Astrocyte (in vitro differentiated cells and primary cell): ENCODE results near the gene SMIM45.
A peak's percentile ranks its signal among the peaks of the same experiment; 100 is the strongest.

Experiments used
- DNase-seq: peaks from one replicate; pipeline ENCODE4 v3.0.0-alpha.2; 2010; ENCODE audit warnings: low read depth
- FAIRE-seq: peaks from 2 replicates; lab custom pipeline; 2011; peaks lifted over from hg19 to GRCh38; lab: Jason Lieb, UNC
- H2AFZ ChIP-seq: 2 replicates; pipeline ENCODE4 v1.6.0; 2012; ENCODE audit warnings: low read depth, low read length, inconsistent platforms
- H3K27ac ChIP-seq: 2 replicates; pipeline ENCODE4 v1.5.1; 2011; ENCODE audit warnings: low read depth, low read length, inconsistent platforms
- H3K27me3 ChIP-seq: 2 replicates; pipeline ENCODE4 v1.6.0; 2011; ENCODE audit warnings: low read length, inconsistent platforms; ENCODE audit not compliant: insufficient read depth
- H3K36me3 ChIP-seq: 2 replicates; pipeline ENCODE4 v1.5.1; 2011; ENCODE audit warnings: low read length, inconsistent platforms; ENCODE audit not compliant: insufficient read depth
- H3K4me1 ChIP-seq: 2 replicates; pipeline ENCODE4 v1.5.1; 2011; ENCODE audit warnings: low read length, inconsistent platforms; ENCODE audit not compliant: insufficient read depth
- H3K4me2 ChIP-seq: 2 replicates; pipeline ENCODE4 v1.6.0; 2012; ENCODE audit warnings: low read length, inconsistent platforms
- H3K4me3 ChIP-seq: 2 replicates; pipeline ENCODE4 v1.5.1; 2011; ENCODE audit warnings: low read depth, mild to moderate bottlenecking, low read length, inconsistent platforms; ENCODE audit not compliant: insufficient read depth
- H3K79me2 ChIP-seq: 2 replicates; pipeline ENCODE4 v1.6.0; 2012; ENCODE audit warnings: mild to moderate bottlenecking, low read length, inconsistent platforms; ENCODE audit not compliant: insufficient read depth
- H3K9ac ChIP-seq: 2 replicates; pipeline ENCODE4 v1.6.0; 2012; ENCODE audit warnings: mild to moderate bottlenecking, low read length, inconsistent platforms
- H3K9me3 ChIP-seq: 2 replicates; pipeline ENCODE4 v1.5.1; 2012; ENCODE audit warnings: low read depth, mild to moderate bottlenecking, low read length, inconsistent platforms; ENCODE audit not compliant: insufficient read depth
- H4K20me1 ChIP-seq: 2 replicates; pipeline ENCODE4 v1.6.0; 2012; ENCODE audit warnings: low read length, inconsistent platforms; ENCODE audit not compliant: insufficient read depth
- H3K27ac Mint-ChIP-seq: one replicate; pipeline ENCODE4 v1.8.0; 2021; ENCODE audit warnings: mild to moderate bottlenecking, mixed read lengths; ENCODE audit not compliant: unreplicated experiment
- H3K27me3 Mint-ChIP-seq: one replicate; pipeline ENCODE4 v1.8.0; 2021; ENCODE audit warnings: low read depth, mixed read lengths; ENCODE audit not compliant: unreplicated experiment
- H3K36me3 Mint-ChIP-seq: one replicate; pipeline ENCODE4 v1.8.0; 2021; ENCODE audit warnings: low read depth, mixed read lengths; ENCODE audit not compliant: unreplicated experiment
- H3K4me1 Mint-ChIP-seq: one replicate; pipeline ENCODE4 v1.8.0; 2021; ENCODE audit warnings: low read depth, mixed read lengths; ENCODE audit not compliant: unreplicated experiment
- H3K4me3 Mint-ChIP-seq: one replicate; pipeline ENCODE4 v1.8.0; 2021; ENCODE audit warnings: mild to moderate bottlenecking, moderate library complexity, mixed read lengths; ENCODE audit not compliant: unreplicated experiment
- H3K9me3 Mint-ChIP-seq: one replicate; pipeline ENCODE4 v1.8.0; 2021; ENCODE audit warnings: mild to moderate bottlenecking, mixed read lengths; ENCODE audit not compliant: unreplicated experiment
- CTCF ChIP-seq: IDR thresholded peaks from 2 replicates; pipeline ENCODE4 v1.5.1; 2011; ENCODE audit warnings: low read depth, mild to moderate bottlenecking, inconsistent platforms, low read length, moderate library complexity; ENCODE audit not compliant: insufficient read depth
- EZH2 ChIP-seq: IDR thresholded peaks from 2 replicates; pipeline ENCODE4 v1.6.1; 2012; ENCODE audit warnings: mild to moderate bottlenecking, low read length, inconsistent platforms; ENCODE audit not compliant: insufficient read depth

SMIM45 gene

GRCh38 chr22:41975299-41976069, 23.5 kb downstream of the SMIM45 start:
- peaks cover 4% of the 10 kb centered on the region for H3K4me1 ChIP-seq
- H3K79me2 ChIP-seq = no peaks in the 10 kb centered on the region
- FAIRE-seq = no peak
- H3K27me3 ChIP-seq = peaks cover 39% of the 10 kb centered on the region
- H2AFZ ChIP-seq = no peak overlapping the region
- H3K9ac ChIP-seq = no peak overlapping the region
- Mint-ChIP-seq H3K27ac (no peak overlapping the region), H3K4me1 (peaks cover 3% of the 10 kb centered on the region), H3K4me3 (peak overlapping the region; percentile 83), H3K36me3 (no peaks in the 10 kb centered on the region), H3K27me3 (peaks cover 68% of the 10 kb centered on the region), H3K9me3 (peaks cover 4% of the 10 kb centered on the region)
- H4K20me1 ChIP-seq = no peaks in the 10 kb centered on the region
- H3K4me2 ChIP-seq = no peak overlapping the region
- no peak overlapping the region for H3K4me3 ChIP-seq
- no peaks in the 10 kb centered on the region for H3K36me3 ChIP-seq
- no peak for DNase-seq
- H3K9me3 ChIP-seq = no peaks in the 10 kb centered on the region
- H3K27ac ChIP-seq = no peak overlapping the region
- TF ChIP-seq CTCF (no peak), EZH2 (no peak)

- H3K79me2 ChIP-seq = no peaks in the 10 kb centered on the region
- peak overlapping the region; percentile 23 for H3K4me3 ChIP-seq
- no peak overlapping the region for H2AFZ ChIP-seq
- H3K27me3 ChIP-seq = peaks cover 38% of the 10 kb centered on the region
- H3K9me3 Mint-ChIP-seq = peaks cover 4% of the 10 kb centered on the region
- no peak overlapping the region for H3K27ac ChIP-seq
- H3K36me3 Mint-ChIP-seq = no peaks in the 10 kb centered on the region
- peak overlapping the region; percentile 79 for H3K4me2 ChIP-seq
- peak; percentile 48 for TF ChIP-seq EZH2
- no peak for TF ChIP-seq CTCF
- no peak overlapping the region for H3K9ac ChIP-seq
- peaks cover 3% of the 10 kb centered on the region for H3K4me1 Mint-ChIP-seq
- H3K4me3 Mint-ChIP-seq = peak overlapping the region; percentile 83
- H3K9me3 ChIP-seq = no peaks in the 10 kb centered on the region
- H3K4me1 ChIP-seq = peaks cover 4% of the 10 kb centered on the region
- H3K27ac Mint-ChIP-seq = no peak overlapping the region
- no peak for DNase-seq
- no peaks in the 10 kb centered on the region for H4K20me1 ChIP-seq
- no peak for FAIRE-seq
- H3K27me3 Mint-ChIP-seq = peaks cover 70% of the 10 kb centered on the region
- H3K36me3 ChIP-seq = no peaks in the 10 kb centered on the region
These were observed 24.3 kb downstream of the SMIM45 start for GRCh38 chr22:41976070-41976901.
